Head of caudate nucleus (tissue), 42 donors: Measurements from ENCODE around the gene PTH2.
A peak's percentile ranks its signal among the peaks of the same experiment; 100 is the strongest.
"Not testable (repeated sequence)": the region's sequence is repeated elsewhere in the genome, so short reads cannot be mapped to it uniquely, and the experiment has no call there.

ENCODE experiments used
- DNase-seq, 42 donors: peaks; one replicate each; pipeline versions ENCODE4 v3.0.0 to v3.0.0-alpha.2; 2020 to 2021; ENCODE audit warnings: mixed read lengths in 7 of 42
- intact Hi-C: fragments of 100-400 bp; cut with DNase I; formaldehyde crosslinking; loops from one replicate; pipeline ENCODE4 v1.15.0; 2022

The PTH2 gene

GRCh38 chr19:49395581-49396407 is 27.4 kb downstream of the PTH2 start:
- no peak for DNase-seq
- intact Hi-C loops, result no loop called here

GRCh38 chr19:49393881-49394280 is 29.4 kb downstream of the PTH2 start:
- intact Hi-C loops, result loop anchor here (5.0 kb wide), 1 partner anchor 48 kb away; the partner anchor contains the start of gene SLC17A7
- DNase-seq, result no peak

- peak; percentile 50 to 88 (median 76) for DNase-seq
- intact Hi-C loops, result loop anchor here (5.0 kb wide), 1 partner anchor 51 kb away; the partner anchor contains the start of gene SLC17A7
Measured at GRCh38 chr19:49391581-49392399, 31.5 kb downstream of the PTH2 start.

- intact Hi-C loops, result loop anchor here (5.0 kb wide), 1 partner anchor 51 kb away; the partner anchor contains the start of gene SLC17A7
- DNase-seq, result no peak
Measured at GRCh38 chr19:49390929-49391359, 32.3 kb downstream of the PTH2 start.

- intact Hi-C loops, result loop anchor here (5.0 kb wide), 1 partner anchor 52 kb away; the partner anchor contains the start of gene SLC17A7
- DNase-seq, result no peak
Measured at GRCh38 chr19:49390131-49390928, 32.9 kb downstream of the PTH2 start.

GRCh38 chr19:49389406-49389805 is 33.8 kb downstream of the PTH2 start:
- DNase-seq, result no peak
- intact Hi-C loops, result no loop called here

- intact Hi-C loops, result no loop called here
- DNase-seq, result peak in 35 of 42 donors; percentile 3 to 75 (median 48)
Measured at GRCh38 chr19:49387936-49388372, 35.3 kb downstream of the PTH2 start, which contains the start of gene KASH5. Gene KASH5, plus strand, starts transcription at chr19:49388249. Its CDS starts 2,635 bp downstream, at chr19:49390884.

GRCh38 chr19:49383599-49383998 is 39.6 kb downstream of the PTH2 start:
- DNase-seq, result no peak

GRCh38 chr19:49382639-49383038 is 40.6 kb downstream of the PTH2 start:
- DNase-seq, result no peak
- intact Hi-C loops, result no loop called here

More at GRCh38 chr19:49383599-49383998, 39.6 kb downstream of the PTH2 start:
- intact Hi-C loops, result no loop called here

- DNase-seq, result no peak
- intact Hi-C loops, result no loop called here
Measured at GRCh38 chr19:49380391-49380790, 42.9 kb downstream of the PTH2 start.

GRCh38 chr19:49378512-49378911 is 44.7 kb downstream of the PTH2 start:
- DNase-seq, result no peak
- intact Hi-C loops, result no loop called here

GRCh38 chr19:49374665-49375434 is 48.4 kb downstream of the PTH2 start:
- DNase-seq, result no peak
- intact Hi-C loops, result no loop called here

- intact Hi-C loops, DNase-seq: not testable (repeated sequence)
Measured at GRCh38 chr19:49373174-49373573, 50.1 kb downstream of the PTH2 start.
